GM12878 (cell line): ENCODE measurements around the gene RGL1. TPM values are rescaled to one million over a fixed set of nuclear protein-coding genes. Genes with fewer than 3 reads are reported as not detected.

Source experiments
- HDAC6 ChIP-seq: fragments of 200-600 bp; sonication (generic); IDR thresholded peaks from one replicate; pipeline ENCODE4 v1.8.0; 2017; ENCODE audit warnings: antibody characterized with exemption; ENCODE audit not compliant: unreplicated experiment
- IKZF2 ChIP-seq, 2 experiments: fragments of 450-650 bp; IDR thresholded peaks; 2 replicates each; pipeline ENCODE4 v1.6.1; 2017; ENCODE audit warnings: mild to moderate bottlenecking in 2 of 2, moderate library complexity in 2 of 2
- MTA2 ChIP-seq: fragments of 450-650 bp; IDR thresholded peaks from 2 replicates; pipeline ENCODE4 v1.6.1; 2016; ENCODE audit warnings: low read depth, mild to moderate bottlenecking, moderate library complexity
- NRF1 ChIP-seq: conservative IDR thresholded peaks from 2 replicates; pipeline ENCODE4 v1.6.1; 2011; ENCODE audit warnings: mild to moderate bottlenecking, low read depth, low read length, improper control_type of control experiment
- PAX8 ChIP-seq: fragments of 450-650 bp; IDR thresholded peaks from 2 replicates; pipeline ENCODE4 v1.6.1; 2017; ENCODE audit warnings: mild to moderate bottlenecking, moderate library complexity
- RB1 ChIP-seq: fragments of 450-650 bp; formaldehyde crosslinking; IDR thresholded peaks from 2 replicates; pipeline ENCODE4 v1.6.1; 2017; ENCODE audit warnings: mild to moderate bottlenecking, borderline replicate concordance
- ZSCAN29 ChIP-seq: fragments of 450-650 bp; IDR thresholded peaks from 2 replicates; pipeline ENCODE4 v1.6.1; 2017; ENCODE audit warnings: mild to moderate bottlenecking, moderate library complexity
- polyA plus RNA-seq, 11 experiments: library from polyadenylated mRNA; depleted of rRNA in 4 of 11; unstranded in 6 of 11; stranded (reverse) in 5 of 11; fragments of >200 nt; fragmentation: Nextera tagmentation in 4 of 11; fragmentation: Illumina TruSeq in 1 of 11; extraction: Ambion mirVana in 4 of 11; extraction: Trizol in 1 of 11; gene quantifications; 1 replicate in 1 of 11; 2 replicates in 10 of 11; pipeline versions ENCODE4 v1.2.1 to v1.2.3, GENCODE V29; 2011 to 2016; ENCODE audit warnings: inconsistent platforms in 2 of 11, missing spikeins in 2 of 11, low read depth in 1 of 11
- total RNA-seq, 4 experiments: library from RNA; depleted of rRNA in 3 of 4; stranded (reverse); fragments of >200 nt in 3 of 4; fragmentation: Illumina TruSeq in 1 of 4; extraction: Trizol in 1 of 4; gene quantifications; 2 replicates each; pipeline versions ENCODE4 v1.2.1 to v1.2.3, GENCODE V29; 2013 to 2021
- TF ChIP-seq, protein P1 (sequence below): fragments of 450-650 bp; IDR thresholded peaks from 2 replicates; pipeline ENCODE4 v1.6.1; 2016; ENCODE audit warnings: mild to moderate bottlenecking, moderate library complexity, borderline replicate concordance
- TF ChIP-seq, protein P2 (sequence below): IDR thresholded peaks from 2 replicates; pipeline ENCODE4 v1.6.1; 2012; ENCODE audit warnings: mild to moderate bottlenecking, low read depth, low read length

Gene RGL1
- total and polyA plus RNA-seq, 10 of the 15 experiments (the other 5 are each of a cell fraction or from before 2014, with no cell fraction given) = 8.1 to 25.0 (median 19.0) TPM

DNA sequence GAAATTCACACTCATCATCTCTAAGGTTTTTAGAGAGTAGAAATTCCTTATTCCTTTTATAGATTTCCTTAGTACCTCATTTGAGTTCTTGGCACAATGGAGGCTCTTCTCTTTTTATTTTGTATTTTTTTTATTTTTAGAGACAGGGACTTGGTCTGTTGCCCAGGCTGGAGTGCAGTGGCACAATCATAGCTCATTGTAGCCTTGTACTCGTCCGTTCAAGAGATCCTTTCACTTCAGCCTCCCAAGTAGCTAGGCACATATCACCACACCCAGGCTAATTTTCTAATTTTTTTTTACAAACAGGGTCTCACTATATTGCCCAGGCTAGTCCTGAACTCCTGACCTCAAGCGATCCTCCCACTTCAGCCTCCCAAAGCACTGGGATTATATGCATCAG, 29.6 kb downstream of the RGL1 start (continued):
- TF ChIP-seq, protein P1, sequence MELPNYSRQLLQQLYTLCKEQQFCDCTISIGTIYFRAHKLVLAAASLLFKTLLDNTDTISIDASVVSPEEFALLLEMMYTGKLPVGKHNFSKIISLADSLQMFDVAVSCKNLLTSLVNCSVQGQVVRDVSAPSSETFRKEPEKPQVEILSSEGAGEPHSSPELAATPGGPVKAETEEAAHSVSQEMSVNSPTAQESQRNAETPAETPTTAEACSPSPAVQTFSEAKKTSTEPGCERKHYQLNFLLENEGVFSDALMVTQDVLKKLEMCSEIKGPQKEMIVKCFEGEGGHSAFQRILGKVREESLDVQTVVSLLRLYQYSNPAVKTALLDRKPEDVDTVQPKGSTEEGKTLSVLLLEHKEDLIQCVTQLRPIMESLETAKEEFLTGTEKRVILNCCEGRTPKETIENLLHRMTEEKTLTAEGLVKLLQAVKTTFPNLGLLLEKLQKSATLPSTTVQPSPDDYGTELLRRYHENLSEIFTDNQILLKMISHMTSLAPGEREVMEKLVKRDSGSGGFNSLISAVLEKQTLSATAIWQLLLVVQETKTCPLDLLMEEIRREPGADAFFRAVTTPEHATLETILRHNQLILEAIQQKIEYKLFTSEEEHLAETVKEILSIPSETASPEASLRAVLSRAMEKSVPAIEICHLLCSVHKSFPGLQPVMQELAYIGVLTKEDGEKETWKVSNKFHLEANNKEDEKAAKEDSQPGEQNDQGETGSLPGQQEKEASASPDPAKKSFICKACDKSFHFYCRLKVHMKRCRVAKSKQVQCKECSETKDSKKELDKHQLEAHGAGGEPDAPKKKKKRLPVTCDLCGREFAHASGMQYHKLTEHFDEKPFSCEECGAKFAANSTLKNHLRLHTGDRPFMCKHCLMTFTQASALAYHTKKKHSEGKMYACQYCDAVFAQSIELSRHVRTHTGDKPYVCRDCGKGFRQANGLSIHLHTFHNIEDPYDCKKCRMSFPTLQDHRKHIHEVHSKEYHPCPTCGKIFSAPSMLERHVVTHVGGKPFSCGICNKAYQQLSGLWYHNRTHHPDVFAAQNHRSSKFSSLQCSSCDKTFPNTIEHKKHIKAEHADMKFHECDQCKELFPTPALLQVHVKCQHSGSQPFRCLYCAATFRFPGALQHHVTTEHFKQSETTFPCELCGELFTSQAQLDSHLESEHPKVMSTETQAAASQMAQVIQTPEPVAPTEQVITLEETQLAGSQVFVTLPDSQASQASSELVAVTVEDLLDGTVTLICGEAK = no peak
- TF ChIP-seq NRF1 (no peak), MTA2 (no peak), ZSCAN29 (no peak), IKZF2 (IDR thresholded peaks at IDR 0.05) (no peak), PAX8 (no peak), RB1 (no peak), HDAC6 (no peak)
- TF ChIP-seq, protein P2, sequence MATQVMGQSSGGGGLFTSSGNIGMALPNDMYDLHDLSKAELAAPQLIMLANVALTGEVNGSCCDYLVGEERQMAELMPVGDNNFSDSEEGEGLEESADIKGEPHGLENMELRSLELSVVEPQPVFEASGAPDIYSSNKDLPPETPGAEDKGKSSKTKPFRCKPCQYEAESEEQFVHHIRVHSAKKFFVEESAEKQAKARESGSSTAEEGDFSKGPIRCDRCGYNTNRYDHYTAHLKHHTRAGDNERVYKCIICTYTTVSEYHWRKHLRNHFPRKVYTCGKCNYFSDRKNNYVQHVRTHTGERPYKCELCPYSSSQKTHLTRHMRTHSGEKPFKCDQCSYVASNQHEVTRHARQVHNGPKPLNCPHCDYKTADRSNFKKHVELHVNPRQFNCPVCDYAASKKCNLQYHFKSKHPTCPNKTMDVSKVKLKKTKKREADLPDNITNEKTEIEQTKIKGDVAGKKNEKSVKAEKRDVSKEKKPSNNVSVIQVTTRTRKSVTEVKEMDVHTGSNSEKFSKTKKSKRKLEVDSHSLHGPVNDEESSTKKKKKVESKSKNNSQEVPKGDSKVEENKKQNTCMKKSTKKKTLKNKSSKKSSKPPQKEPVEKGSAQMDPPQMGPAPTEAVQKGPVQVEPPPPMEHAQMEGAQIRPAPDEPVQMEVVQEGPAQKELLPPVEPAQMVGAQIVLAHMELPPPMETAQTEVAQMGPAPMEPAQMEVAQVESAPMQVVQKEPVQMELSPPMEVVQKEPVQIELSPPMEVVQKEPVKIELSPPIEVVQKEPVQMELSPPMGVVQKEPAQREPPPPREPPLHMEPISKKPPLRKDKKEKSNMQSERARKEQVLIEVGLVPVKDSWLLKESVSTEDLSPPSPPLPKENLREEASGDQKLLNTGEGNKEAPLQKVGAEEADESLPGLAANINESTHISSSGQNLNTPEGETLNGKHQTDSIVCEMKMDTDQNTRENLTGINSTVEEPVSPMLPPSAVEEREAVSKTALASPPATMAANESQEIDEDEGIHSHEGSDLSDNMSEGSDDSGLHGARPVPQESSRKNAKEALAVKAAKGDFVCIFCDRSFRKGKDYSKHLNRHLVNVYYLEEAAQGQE = no peak
